SK-N-SH (cell line): ENCODE results near the gene RNF187.

Source experiments
- EP300 ChIP-seq, 2 experiments: IDR thresholded peaks; 2 replicates each; pipeline versions ENCODE4 v1.4.0 to v1.6.1; 2012; ENCODE audit warnings: borderline replicate concordance in 1 of 2, low read depth in 1 of 2, low read length in 1 of 2
- JUND ChIP-seq: IDR thresholded peaks from 2 replicates; pipeline ENCODE4 v1.4.0; 2012
- NFIC ChIP-seq: IDR thresholded peaks from 2 replicates; pipeline ENCODE4 v1.4.0; 2012; ENCODE audit warnings: borderline replicate concordance
- POLR2AphosphoS5 ChIP-seq: IDR thresholded peaks from 2 replicates; pipeline ENCODE4 v1.6.1; 2012; ENCODE audit warnings: low read depth, low read length
- REST ChIP-seq: IDR thresholded peaks from 2 replicates; pipeline ENCODE4 v1.6.1; 2012; ENCODE audit warnings: mild to moderate bottlenecking, low read depth, low read length, moderate library complexity
- RXRA ChIP-seq: IDR thresholded peaks from 2 replicates; pipeline ENCODE4 v1.4.0; 2012; ENCODE audit warnings: low read depth, mild to moderate bottlenecking, borderline replicate concordance
- USF2 ChIP-seq: fragments of 150-350 bp; IDR thresholded peaks from 2 replicates; pipeline ENCODE4 v1.6.1; 2017; ENCODE audit warnings: antibody characterized with exemption, low read length, low read depth, borderline replicate concordance
- YY1 ChIP-seq: IDR thresholded peaks from 2 replicates; pipeline ENCODE4 v1.4.0; 2012; ENCODE audit warnings: low read depth, mild to moderate bottlenecking
- TF ChIP-seq, protein P1 (sequence below): fragments of 200-600 bp; sonication (generic); IDR thresholded peaks from 2 replicates; pipeline ENCODE4 v1.6.1; 2017; ENCODE audit warnings: antibody characterized with exemption, mild to moderate bottlenecking, moderate library complexity

DNA sequence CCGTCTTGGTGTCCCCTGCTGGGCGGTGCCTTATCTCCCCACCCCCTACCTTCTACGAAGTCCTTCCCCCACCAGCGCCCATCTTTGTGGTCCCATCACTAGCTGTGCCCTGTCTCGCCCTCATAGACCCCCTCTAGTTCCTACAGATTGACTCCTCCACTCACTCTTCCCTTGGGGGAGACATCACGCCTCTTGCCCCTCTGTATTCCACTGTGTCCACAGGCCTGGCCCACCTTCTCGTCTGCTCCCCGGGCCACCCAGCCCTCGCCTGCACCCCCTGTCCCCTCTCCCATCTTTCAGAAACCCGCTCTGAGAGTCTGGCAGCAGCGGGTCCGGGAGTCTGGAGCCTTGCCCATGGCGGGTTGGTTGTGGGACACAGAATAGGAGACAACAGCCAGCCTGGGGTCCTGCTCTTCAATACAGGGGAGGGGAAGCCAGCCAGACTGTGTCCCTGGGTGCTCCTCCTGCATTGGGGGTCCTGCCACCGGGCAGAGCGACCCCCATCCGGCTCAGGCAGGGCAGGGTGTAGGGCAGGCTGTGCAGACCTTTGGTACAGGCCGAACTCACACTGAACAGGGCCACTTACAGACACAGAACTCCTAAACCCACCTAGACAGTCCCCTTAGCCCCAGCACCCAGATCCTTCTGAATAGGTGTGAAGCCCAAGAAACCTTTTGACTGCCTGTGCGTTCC, 1.1 kb downstream of the RNF187 start:
- TF ChIP-seq, protein P1, sequence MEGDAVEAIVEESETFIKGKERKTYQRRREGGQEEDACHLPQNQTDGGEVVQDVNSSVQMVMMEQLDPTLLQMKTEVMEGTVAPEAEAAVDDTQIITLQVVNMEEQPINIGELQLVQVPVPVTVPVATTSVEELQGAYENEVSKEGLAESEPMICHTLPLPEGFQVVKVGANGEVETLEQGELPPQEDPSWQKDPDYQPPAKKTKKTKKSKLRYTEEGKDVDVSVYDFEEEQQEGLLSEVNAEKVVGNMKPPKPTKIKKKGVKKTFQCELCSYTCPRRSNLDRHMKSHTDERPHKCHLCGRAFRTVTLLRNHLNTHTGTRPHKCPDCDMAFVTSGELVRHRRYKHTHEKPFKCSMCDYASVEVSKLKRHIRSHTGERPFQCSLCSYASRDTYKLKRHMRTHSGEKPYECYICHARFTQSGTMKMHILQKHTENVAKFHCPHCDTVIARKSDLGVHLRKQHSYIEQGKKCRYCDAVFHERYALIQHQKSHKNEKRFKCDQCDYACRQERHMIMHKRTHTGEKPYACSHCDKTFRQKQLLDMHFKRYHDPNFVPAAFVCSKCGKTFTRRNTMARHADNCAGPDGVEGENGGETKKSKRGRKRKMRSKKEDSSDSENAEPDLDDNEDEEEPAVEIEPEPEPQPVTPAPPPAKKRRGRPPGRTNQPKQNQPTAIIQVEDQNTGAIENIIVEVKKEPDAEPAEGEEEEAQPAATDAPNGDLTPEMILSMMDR, result no peak
- TF ChIP-seq YY1, result no peak
- TF ChIP-seq NFIC, result no peak
- TF ChIP-seq EP300 (IDR thresholded peaks at IDR 0.05; ENCODE audit: borderline replicate concordance in 1 of 2, low read depth in 1 of 2, low read length in 1 of 2), result no peak
- TF ChIP-seq REST, result no peak
- TF ChIP-seq USF2, result no peak
- TF ChIP-seq RXRA, result no peak
- TF ChIP-seq JUND, result no peak
- TF ChIP-seq POLR2AphosphoS5, result no peak; the same call in 1 of the 2 replicates
